HG03571 (cell line): ENCODE results near the gene TENT5A.
"Not testable (repeated sequence)": the region's sequence is repeated elsewhere in the genome, so short reads cannot be mapped to it uniquely, and the experiment has no call there.

ENCODE experiments used
- ATAC-seq: cut with Tn5 transposase; IDR thresholded peaks from one replicate; pipeline ENCODE4 v1.9.1; 2021; ENCODE audit not compliant: unreplicated experiment

TENT5A gene

GRCh38 chr6:81751388-81752083, 945 bp downstream of the TENT5A start:
- no peak for ATAC-seq

GRCh38 chr6:81750681-81751387, 1.6 kb downstream of the TENT5A start:
- no peak for ATAC-seq

- no peak for ATAC-seq
Observed at GRCh38 chr6:81750200-81750599, 2.3 kb downstream of the TENT5A start.

- ATAC-seq, result no peak
Observed at GRCh38 chr6:81749707-81750106, 2.8 kb downstream of the TENT5A start.

- no peak for ATAC-seq
Observed at GRCh38 chr6:81748994-81749393, 3.5 kb downstream of the TENT5A start.

GRCh38 chr6:81747327-81747726, 5.2 kb downstream of the TENT5A start:
- no peak for ATAC-seq

GRCh38 chr6:81744131-81744530, 8.3 kb downstream of the TENT5A start:
- no peak for ATAC-seq

- ATAC-seq, result no peak
Observed at GRCh38 chr6:81743649-81744048, 8.8 kb downstream of the TENT5A start.

- ATAC-seq, result no peak
Observed at GRCh38 chr6:81741689-81742088, 10.8 kb downstream of the TENT5A start.

- not testable (repeated sequence) for ATAC-seq
Observed at GRCh38 chr6:81740591-81740990, 11.9 kb downstream of the TENT5A start.

- no peak for ATAC-seq
Observed at GRCh38 chr6:81739230-81740195, 13.0 kb downstream of the TENT5A start.

- no peak for ATAC-seq
Observed at GRCh38 chr6:81736428-81736827, 16.1 kb downstream of the TENT5A start.

GRCh38 chr6:81735756-81736380, 16.6 kb downstream of the TENT5A start:
- ATAC-seq, result no peak

- ATAC-seq, result no peak
Observed at GRCh38 chr6:81734500-81735150, 17.9 kb downstream of the TENT5A start.

- ATAC-seq, result no peak
Observed at GRCh38 chr6:81734081-81734480, 18.4 kb downstream of the TENT5A start.

GRCh38 chr6:81731814-81732213, 20.7 kb downstream of the TENT5A start:
- no peak for ATAC-seq

GRCh38 chr6:81727876-81728517, 24.5 kb downstream of the TENT5A start:
- no peak for ATAC-seq

- no peak for ATAC-seq
Observed at GRCh38 chr6:81725127-81725526, 27.4 kb downstream of the TENT5A start.

- ATAC-seq, result no peak
Observed at GRCh38 chr6:81722506-81723223, 29.8 kb downstream of the TENT5A start.
